Progenitor cell of endocrine pancreas (in vitro differentiated cells): ENCODE measurements around the gene SERINC5. TPM values are rescaled to one million over a fixed set of nuclear protein-coding genes. Genes with fewer than 3 reads are reported as not detected.

ENCODE experiments used
- DNase-seq: peaks from one replicate; pipeline ENCODE4 v3.0.0; 2021; ENCODE audit warnings: low spot score; ENCODE audit not compliant: unreplicated experiment
- H3K27ac Mint-ChIP-seq: 2 replicates; pipeline ENCODE4 v1.8.0; 2021; ENCODE audit warnings: mild to moderate bottlenecking, moderate library complexity, mixed read lengths
- H3K27me3 Mint-ChIP-seq: 2 replicates; pipeline ENCODE4 v1.8.0; 2021; ENCODE audit warnings: mixed read lengths
- H3K36me3 Mint-ChIP-seq: 2 replicates; pipeline ENCODE4 v1.8.0; 2022; ENCODE audit warnings: mixed read lengths; ENCODE audit not compliant: insufficient read depth
- H3K4me1 Mint-ChIP-seq: 2 replicates; pipeline ENCODE4 v1.8.0; 2021; ENCODE audit warnings: low read depth, mixed read lengths
- H3K4me3 Mint-ChIP-seq: 2 replicates; pipeline ENCODE4 v1.8.0; 2021; ENCODE audit warnings: low read depth, mild to moderate bottlenecking, moderate library complexity, mixed read lengths
- H3K9me3 Mint-ChIP-seq: 2 replicates; pipeline ENCODE4 v1.8.0; 2021; ENCODE audit warnings: low read depth, mixed read lengths
- total RNA-seq: library from RNA; stranded (reverse); gene quantifications from 2 replicates; pipeline ENCODE4 v1.2.1, GENCODE V29; 2021
- TF ChIP-seq, protein P1 (sequence below): fragments of 200-600 bp; sonication (generic); IDR thresholded peaks from one replicate; pipeline ENCODE4 v1.5.0; 2021; ENCODE audit warnings: antibody characterized with exemption, mild to moderate bottlenecking; ENCODE audit not compliant: unreplicated experiment

SERINC5 gene
- total RNA-seq, 1 donor from 2014 or later, result 198 TPM

DNA sequence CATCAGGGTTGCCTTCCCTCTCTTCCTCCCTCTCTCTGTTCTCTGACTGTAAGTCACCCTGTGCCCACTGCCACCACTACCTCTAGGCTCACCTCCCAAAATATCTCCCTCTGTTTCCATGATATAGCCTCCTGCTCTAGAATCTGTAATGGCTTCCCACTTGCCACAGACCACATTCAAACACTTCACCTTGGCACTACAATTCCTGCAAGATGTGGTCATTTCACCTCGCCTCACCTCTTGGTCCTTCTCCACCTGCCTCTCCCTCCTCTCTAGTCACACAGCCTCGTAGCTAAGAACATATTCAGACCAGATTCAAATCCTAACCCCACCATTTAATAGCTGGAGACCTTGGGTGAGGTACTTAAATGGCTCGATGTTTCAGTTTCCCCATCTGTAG, 56.9 kb downstream of the SERINC5 start:
- peaks cover 40% of the 10 kb centered on the region for H3K36me3 Mint-ChIP-seq
- H3K27ac Mint-ChIP-seq, result peak overlapping the region; percentile 65
- no peaks in the 10 kb centered on the region for H3K9me3 Mint-ChIP-seq
- no peak for DNase-seq
- TF ChIP-seq, protein P1, sequence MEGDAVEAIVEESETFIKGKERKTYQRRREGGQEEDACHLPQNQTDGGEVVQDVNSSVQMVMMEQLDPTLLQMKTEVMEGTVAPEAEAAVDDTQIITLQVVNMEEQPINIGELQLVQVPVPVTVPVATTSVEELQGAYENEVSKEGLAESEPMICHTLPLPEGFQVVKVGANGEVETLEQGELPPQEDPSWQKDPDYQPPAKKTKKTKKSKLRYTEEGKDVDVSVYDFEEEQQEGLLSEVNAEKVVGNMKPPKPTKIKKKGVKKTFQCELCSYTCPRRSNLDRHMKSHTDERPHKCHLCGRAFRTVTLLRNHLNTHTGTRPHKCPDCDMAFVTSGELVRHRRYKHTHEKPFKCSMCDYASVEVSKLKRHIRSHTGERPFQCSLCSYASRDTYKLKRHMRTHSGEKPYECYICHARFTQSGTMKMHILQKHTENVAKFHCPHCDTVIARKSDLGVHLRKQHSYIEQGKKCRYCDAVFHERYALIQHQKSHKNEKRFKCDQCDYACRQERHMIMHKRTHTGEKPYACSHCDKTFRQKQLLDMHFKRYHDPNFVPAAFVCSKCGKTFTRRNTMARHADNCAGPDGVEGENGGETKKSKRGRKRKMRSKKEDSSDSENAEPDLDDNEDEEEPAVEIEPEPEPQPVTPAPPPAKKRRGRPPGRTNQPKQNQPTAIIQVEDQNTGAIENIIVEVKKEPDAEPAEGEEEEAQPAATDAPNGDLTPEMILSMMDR, result no peak
- no peaks in the 10 kb centered on the region for H3K27me3 Mint-ChIP-seq
- peaks cover 31% of the 10 kb centered on the region for H3K4me1 Mint-ChIP-seq
- H3K4me3 Mint-ChIP-seq, result no peak overlapping the region

DNA sequence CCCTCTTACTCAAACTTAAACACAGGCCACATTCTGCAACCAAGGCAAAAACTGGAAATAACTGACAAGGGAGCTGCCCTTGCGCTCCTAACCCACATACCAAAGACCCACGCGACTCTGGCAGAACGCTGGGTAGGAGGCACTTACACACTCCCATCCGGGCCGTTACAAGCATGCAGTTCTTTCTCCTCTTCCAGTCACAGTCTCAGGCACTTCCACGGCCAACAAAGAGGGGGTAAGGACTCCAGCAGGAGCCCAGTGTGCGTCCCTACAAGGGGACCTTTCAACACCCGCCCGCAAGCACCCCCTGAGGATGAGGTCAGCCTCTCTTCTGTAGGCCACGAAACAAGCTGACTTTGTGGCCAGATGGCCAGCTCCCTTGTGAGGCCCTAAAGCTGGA, 57.4 kb downstream of the SERINC5 start:
- Mint-ChIP-seq H3K4me1 (peaks cover 32% of the 10 kb centered on the region), H3K9me3 (no peaks in the 10 kb centered on the region), H3K4me3 (no peak overlapping the region), H3K27me3 (no peaks in the 10 kb centered on the region), H3K36me3 (peaks cover 40% of the 10 kb centered on the region), H3K27ac (peak overlapping the region; percentile 82)
- no peak for DNase-seq
- TF ChIP-seq, protein P1, result no peak

DNA sequence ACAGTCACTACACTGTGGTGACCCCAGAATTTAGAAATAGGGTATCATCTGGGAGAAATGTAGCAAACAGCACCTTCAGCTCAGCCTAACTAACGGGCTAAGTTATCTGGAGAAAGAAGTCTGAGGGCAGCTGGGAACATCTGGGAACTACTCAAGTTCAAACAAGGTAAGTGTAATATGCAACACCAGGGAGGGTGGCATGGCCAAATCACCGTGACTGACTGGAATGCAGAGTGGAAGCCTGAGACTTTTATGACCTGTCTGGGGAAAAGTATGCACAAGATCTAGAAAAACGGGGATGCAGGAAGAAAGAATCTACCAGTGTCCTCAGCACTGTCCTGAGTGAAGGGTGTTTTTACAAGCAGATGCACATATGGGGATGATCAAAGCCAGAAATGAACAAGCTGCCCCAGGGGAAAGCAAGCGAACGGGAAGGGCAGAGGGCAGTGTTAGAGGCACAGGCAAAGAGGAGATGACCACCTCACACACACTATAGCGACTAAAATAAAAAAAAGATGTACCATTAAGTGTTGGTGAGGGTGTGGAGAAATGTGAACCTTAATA, 59.9 kb downstream of the SERINC5 start:
- DNase-seq, result no peak
- peak overlapping the region; percentile 34 for H3K27ac Mint-ChIP-seq
- no peaks in the 10 kb centered on the region for H3K27me3 Mint-ChIP-seq
- no peaks in the 10 kb centered on the region for H3K9me3 Mint-ChIP-seq
- H3K4me3 Mint-ChIP-seq, result no peak overlapping the region
- TF ChIP-seq, protein P1, result no peak
- H3K36me3 Mint-ChIP-seq, result peaks cover 23% of the 10 kb centered on the region
- H3K4me1 Mint-ChIP-seq, result peaks cover 42% of the 10 kb centered on the region

DNA sequence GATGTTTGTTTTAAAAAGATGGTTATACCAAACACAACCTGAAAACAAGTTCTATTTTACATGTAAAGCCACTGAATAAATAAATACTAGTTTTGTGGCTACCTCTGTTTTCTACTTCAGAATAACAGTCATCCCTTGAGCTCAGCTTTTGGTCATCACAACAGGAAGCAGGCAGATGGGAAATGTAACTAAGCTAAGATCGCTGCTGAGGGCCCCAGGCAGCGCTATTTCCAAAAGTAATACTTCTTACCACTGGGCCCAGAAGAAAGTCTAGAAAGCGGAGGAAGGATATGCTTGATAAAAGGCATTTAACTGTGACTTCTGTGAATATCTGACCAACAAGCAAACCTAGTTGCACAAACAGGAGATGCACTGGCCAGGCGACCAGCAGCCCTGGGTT, 61.4 kb downstream of the SERINC5 start:
- H3K9me3 Mint-ChIP-seq, result no peaks in the 10 kb centered on the region
- peaks cover 16% of the 10 kb centered on the region for H3K36me3 Mint-ChIP-seq
- H3K4me1 Mint-ChIP-seq, result peaks cover 52% of the 10 kb centered on the region
- DNase-seq, result no peak
- H3K4me3 Mint-ChIP-seq, result no peak overlapping the region
- no peaks in the 10 kb centered on the region for H3K27me3 Mint-ChIP-seq
- no peak overlapping the region for H3K27ac Mint-ChIP-seq
- TF ChIP-seq, protein P1, result no peak

DNA sequence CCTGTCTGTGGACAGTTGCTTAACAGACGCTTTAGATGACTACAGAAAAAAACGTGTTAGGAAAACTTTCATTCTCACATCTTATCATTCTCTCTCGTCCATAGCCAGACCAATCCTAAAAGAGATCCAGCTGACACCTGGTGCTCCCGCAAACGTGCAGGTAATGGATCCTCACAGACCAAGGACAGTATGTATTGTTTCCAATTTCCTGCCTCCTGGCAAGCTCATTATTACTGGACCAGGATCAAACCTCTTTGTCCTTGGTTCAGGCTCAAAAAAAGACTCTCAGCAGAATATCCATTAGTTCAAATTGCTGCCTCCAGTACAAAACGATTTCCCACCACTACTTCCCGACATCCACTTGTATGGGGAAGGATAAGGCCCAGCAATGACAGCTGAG, 62.4 kb downstream of the SERINC5 start:
- TF ChIP-seq, protein P1, result no peak
- DNase-seq, result no peak
- Mint-ChIP-seq H3K27ac (peak overlapping the region; percentile 79), H3K4me1 (peaks cover 54% of the 10 kb centered on the region), H3K9me3 (no peaks in the 10 kb centered on the region), H3K36me3 (peaks cover 12% of the 10 kb centered on the region), H3K4me3 (no peak overlapping the region), H3K27me3 (no peaks in the 10 kb centered on the region)
